ENCODE results near the gene KAT8.

Gene KAT8

GRCh38 chr16:31113121-31114120, 4.0 kb upstream of the KAT8 start:
- H3K4me3 ChIP-seq (ENCODE audit: low read depth, low read length) = no peak overlapping the region
- no peak for DNase-seq (ENCODE audit: low read depth)
- TF ChIP-seq CTCF (IDR thresholded peaks at IDR 0.05; ENCODE audit: low read depth, low read length, missing control alignments) = no peak

- H3K4me3 ChIP-seq (ENCODE audit: low read depth, low read length) = no peak overlapping the region
- TF ChIP-seq CTCF (IDR thresholded peaks at IDR 0.05; ENCODE audit: low read depth, low read length, missing control alignments) = no peak
- no peak for DNase-seq (ENCODE audit: low read depth)
Observed at GRCh38 chr16:31114468-31114867, 3.0 kb upstream of the KAT8 start.

- DNase-seq (ENCODE audit: low read depth) = no peak
- H3K4me3 ChIP-seq (ENCODE audit: low read depth, low read length) = peak overlapping the region; percentile 72
- TF ChIP-seq CTCF (IDR thresholded peaks at IDR 0.05; ENCODE audit: low read depth, low read length, missing control alignments) = no peak
Observed at GRCh38 chr16:31118223-31119155, 1.0 kb downstream of the KAT8 start.

GRCh38 chr16:31120129-31120528, 2.7 kb downstream of the KAT8 start:
- DNase-seq (ENCODE audit: low read depth) = no peak
- TF ChIP-seq CTCF (IDR thresholded peaks at IDR 0.05; ENCODE audit: low read depth, low read length, missing control alignments) = no peak
- H3K4me3 ChIP-seq (ENCODE audit: low read depth, low read length) = no peak overlapping the region

- no peak for DNase-seq (ENCODE audit: low read depth)
- no peak for TF ChIP-seq CTCF (IDR thresholded peaks at IDR 0.05; ENCODE audit: low read depth, low read length, missing control alignments)
- H3K4me3 ChIP-seq (ENCODE audit: low read depth, low read length) = no peak overlapping the region
Observed at GRCh38 chr16:31125844-31126243, 8.4 kb downstream of the KAT8 start.

GRCh38 chr16:31127182-31127581, 9.7 kb downstream of the KAT8 start:
- no peak for TF ChIP-seq CTCF (IDR thresholded peaks at IDR 0.05; ENCODE audit: low read depth, low read length, missing control alignments)
- no peak for DNase-seq (ENCODE audit: low read depth)
- no peak overlapping the region for H3K4me3 ChIP-seq (ENCODE audit: low read depth, low read length)

Data from GM12864 (cell line).